Neural progenitor cell (in vitro differentiated cells): Measurements from ENCODE around the gene WWOX.

ENCODE experiments used
- EZH2 ChIP-seq: fragments of 200-600 bp; sonication (generic); IDR thresholded peaks from 2 replicates; pipeline ENCODE4 v1.6.1; 2017; ENCODE audit warnings: antibody characterized with exemption, mild to moderate bottlenecking, moderate library complexity
- TF ChIP-seq, protein P1 (sequence below): fragments of 200-600 bp; sonication (generic); IDR thresholded peaks from 2 replicates; pipeline ENCODE4 v1.5.1; 2017; ENCODE audit warnings: antibody characterized with exemption, mild to moderate bottlenecking

GRCh38 chr16:78882751-78883150, 783.3 kb downstream of the WWOX start:
- TF ChIP-seq, protein P1, sequence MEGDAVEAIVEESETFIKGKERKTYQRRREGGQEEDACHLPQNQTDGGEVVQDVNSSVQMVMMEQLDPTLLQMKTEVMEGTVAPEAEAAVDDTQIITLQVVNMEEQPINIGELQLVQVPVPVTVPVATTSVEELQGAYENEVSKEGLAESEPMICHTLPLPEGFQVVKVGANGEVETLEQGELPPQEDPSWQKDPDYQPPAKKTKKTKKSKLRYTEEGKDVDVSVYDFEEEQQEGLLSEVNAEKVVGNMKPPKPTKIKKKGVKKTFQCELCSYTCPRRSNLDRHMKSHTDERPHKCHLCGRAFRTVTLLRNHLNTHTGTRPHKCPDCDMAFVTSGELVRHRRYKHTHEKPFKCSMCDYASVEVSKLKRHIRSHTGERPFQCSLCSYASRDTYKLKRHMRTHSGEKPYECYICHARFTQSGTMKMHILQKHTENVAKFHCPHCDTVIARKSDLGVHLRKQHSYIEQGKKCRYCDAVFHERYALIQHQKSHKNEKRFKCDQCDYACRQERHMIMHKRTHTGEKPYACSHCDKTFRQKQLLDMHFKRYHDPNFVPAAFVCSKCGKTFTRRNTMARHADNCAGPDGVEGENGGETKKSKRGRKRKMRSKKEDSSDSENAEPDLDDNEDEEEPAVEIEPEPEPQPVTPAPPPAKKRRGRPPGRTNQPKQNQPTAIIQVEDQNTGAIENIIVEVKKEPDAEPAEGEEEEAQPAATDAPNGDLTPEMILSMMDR: no peak
- TF ChIP-seq EZH2: no peak
